Activated CD8-positive, alpha-beta T cell treated with anti-CD3 and anti-CD28 coated beads, Interleukin-2, amount 10 ng/mL, durations not matched to agents 7 days and 5 days (primary cell): ENCODE data around the gene EFNB2. TPM values are rescaled to one million over a fixed set of nuclear protein-coding genes. Genes with fewer than 3 reads are reported as not detected.

Source experiments
- ATAC-seq: fragments of 150-1000 bp; cut with Tn5 transposase; one replicate; pipeline ENCODE4 v1.10.0; 2021; ENCODE audit warnings: moderate library complexity
- CTCF ChIA-PET: fragments of 350-600 bp; sonication (Branson Sonifier 250); formaldehyde crosslinking; loops from one replicate; lab custom pipeline; 2021; ENCODE audit warnings: antibody characterized with exemption; lab: Charles Lee
- POLR2A ChIA-PET: fragments of 350-600 bp; sonication (Branson Sonifier 250); formaldehyde crosslinking; loops from one replicate; lab custom pipeline; 2021; ENCODE audit warnings: antibody characterized with exemption; lab: Charles Lee
- DNase-seq: peaks from one replicate; pipeline ENCODE4 v3.0.0-alpha.2; 2020
- H3K27ac Mint-ChIP-seq: one replicate; pipeline ENCODE4 v1.8.0; 2021; ENCODE audit warnings: mild to moderate bottlenecking, mixed read lengths
- H3K27me3 Mint-ChIP-seq: one replicate; pipeline ENCODE4 v1.8.0; 2021; ENCODE audit warnings: low read depth, mixed read lengths
- H3K36me3 Mint-ChIP-seq: one replicate; pipeline ENCODE4 v1.8.0; 2021; ENCODE audit warnings: low read depth, mixed read lengths
- H3K4me1 Mint-ChIP-seq: one replicate; pipeline ENCODE4 v1.8.0; 2021; ENCODE audit warnings: low read depth, mixed read lengths
- H3K4me3 Mint-ChIP-seq: one replicate; pipeline ENCODE4 v1.8.0; 2021; ENCODE audit warnings: mild to moderate bottlenecking, mixed read lengths
- H3K9me3 Mint-ChIP-seq: one replicate; pipeline ENCODE4 v1.8.0; 2022; ENCODE audit warnings: mixed read lengths; ENCODE audit not compliant: insufficient read depth
- total RNA-seq, 2 experiments: library from RNA; stranded (reverse); gene quantifications; one replicate each; pipeline ENCODE4 v1.2.3, GENCODE V29; 2021

EFNB2 gene
- total RNA-seq, 2 experiments from 2014 or later: 0.08 to 0.16 TPM

DNA sequence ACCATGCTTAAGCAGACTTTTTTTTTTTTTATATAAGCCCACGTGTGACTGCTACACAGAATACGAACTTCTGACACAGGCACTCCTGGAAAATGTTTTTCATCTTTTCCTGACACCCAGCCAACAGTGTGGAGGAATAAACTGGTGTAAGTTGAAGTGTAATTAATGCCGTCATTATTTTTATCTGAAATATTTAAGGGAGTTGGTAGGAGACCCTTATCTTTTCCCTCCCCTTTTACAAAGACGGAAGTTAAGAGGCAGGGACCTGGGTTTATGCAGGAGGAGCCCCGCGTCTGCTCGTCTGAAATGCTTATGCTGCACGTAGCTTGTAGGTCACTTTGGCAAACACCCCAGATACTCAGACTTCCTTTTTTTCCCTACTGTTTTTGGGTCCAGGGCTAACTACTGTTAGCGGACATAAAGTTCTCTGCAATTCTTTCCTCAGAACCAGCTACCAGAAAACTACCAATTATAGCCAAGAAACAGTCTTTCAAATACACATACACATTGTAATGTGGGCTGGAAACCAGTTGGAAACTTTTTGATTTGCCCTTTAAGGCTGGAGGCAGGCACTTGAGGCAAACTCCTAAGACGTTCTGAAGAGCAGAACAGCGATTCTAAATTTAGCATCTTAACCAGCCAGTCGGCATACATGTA is 50.8 kb downstream of the EFNB2 start:
- Mint-ChIP-seq H3K9me3 (no peaks in the 10 kb centered on the region), H3K4me3 (no peak overlapping the region), H3K36me3 (no peaks in the 10 kb centered on the region), H3K4me1 (no peaks in the 10 kb centered on the region), H3K27me3 (peaks cover 37% of the 10 kb centered on the region), H3K27ac (no peak overlapping the region)
- no peak for DNase-seq
- no peak for ATAC-seq
- ChIA-PET CTCF (no interaction called here), POLR2A (no interaction called here)

DNA sequence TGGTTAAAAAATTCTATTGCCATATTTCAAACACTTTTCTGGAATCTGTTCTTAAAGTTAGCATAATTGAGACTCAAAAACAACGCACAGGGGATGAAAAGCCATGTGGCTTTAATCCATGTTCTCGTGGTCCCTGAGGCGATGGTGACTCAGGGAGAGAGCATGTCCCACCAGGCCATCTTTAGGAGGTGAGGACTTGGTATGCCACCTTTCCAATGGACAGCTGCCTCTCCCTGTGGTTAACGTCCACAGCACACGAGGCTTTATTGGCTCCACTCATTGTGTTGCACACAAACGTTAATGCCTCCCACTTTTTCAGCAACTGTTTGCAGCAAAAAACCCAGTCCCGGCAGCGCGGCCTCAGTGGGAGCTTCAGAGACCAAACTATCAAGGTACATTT is 51.4 kb downstream of the EFNB2 start:
- ATAC-seq: no peak
- H3K36me3 Mint-ChIP-seq: no peaks in the 10 kb centered on the region
- CTCF ChIA-PET: no interaction called here
- H3K4me3 Mint-ChIP-seq: no peak overlapping the region
- no peak overlapping the region for H3K27ac Mint-ChIP-seq
- POLR2A ChIA-PET: no interaction called here
- H3K27me3 Mint-ChIP-seq: peaks cover 33% of the 10 kb centered on the region
- no peaks in the 10 kb centered on the region for H3K4me1 Mint-ChIP-seq
- no peaks in the 10 kb centered on the region for H3K9me3 Mint-ChIP-seq
- DNase-seq: no peak

DNA sequence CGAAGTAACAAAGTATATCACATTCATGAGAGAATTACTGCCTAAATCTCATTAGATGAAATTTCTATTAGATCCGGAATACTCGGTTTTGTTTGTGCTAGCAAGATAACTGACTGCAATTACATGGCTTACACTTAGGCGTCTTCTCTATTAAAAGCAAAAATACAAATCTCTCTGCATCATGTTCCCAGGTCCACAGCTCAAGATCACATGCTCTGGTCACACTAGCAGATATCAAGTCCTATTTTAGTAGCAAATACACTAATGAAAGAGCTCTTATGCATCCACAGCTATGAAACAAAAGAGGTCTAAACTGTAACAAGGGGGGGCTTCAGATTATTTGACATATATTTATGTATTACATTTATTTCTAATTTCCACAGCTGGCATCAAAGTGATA is 53.5 kb downstream of the EFNB2 start:
- Mint-ChIP-seq H3K27me3 (peaks cover 20% of the 10 kb centered on the region), H3K36me3 (no peaks in the 10 kb centered on the region), H3K27ac (no peak overlapping the region), H3K4me3 (no peak overlapping the region), H3K9me3 (no peaks in the 10 kb centered on the region), H3K4me1 (no peaks in the 10 kb centered on the region)
- DNase-seq: no peak
- ChIA-PET CTCF (no interaction called here), POLR2A (no interaction called here)
- no peak for ATAC-seq

GRCh38 chr13:106480351-106480910 is 55.0 kb downstream of the EFNB2 start:
- no peak for DNase-seq
- POLR2A ChIA-PET: no interaction called here
- Mint-ChIP-seq H3K4me3 (no peak overlapping the region), H3K27me3 (peaks cover 11% of the 10 kb centered on the region), H3K27ac (no peak overlapping the region), H3K36me3 (no peaks in the 10 kb centered on the region), H3K9me3 (no peaks in the 10 kb centered on the region), H3K4me1 (no peaks in the 10 kb centered on the region)
- CTCF ChIA-PET: no interaction called here
- no peak for ATAC-seq

GRCh38 chr13:106479929-106480328 is 55.5 kb downstream of the EFNB2 start:
- no peaks in the 10 kb centered on the region for H3K9me3 Mint-ChIP-seq
- CTCF ChIA-PET: interaction anchor here (0.7 kb wide), 1 partner anchor 486 kb away, joined by 3 read pairs; no protein-coding TSS in a partner anchor
- no peaks in the 10 kb centered on the region for H3K36me3 Mint-ChIP-seq
- H3K4me1 Mint-ChIP-seq: no peaks in the 10 kb centered on the region
- ATAC-seq (no peak), DNase-seq (no peak)
- no peak overlapping the region for H3K27ac Mint-ChIP-seq
- POLR2A ChIA-PET: no interaction called here
- H3K27me3 Mint-ChIP-seq: peaks cover 8% of the 10 kb centered on the region
- H3K4me3 Mint-ChIP-seq: no peak overlapping the region

DNA sequence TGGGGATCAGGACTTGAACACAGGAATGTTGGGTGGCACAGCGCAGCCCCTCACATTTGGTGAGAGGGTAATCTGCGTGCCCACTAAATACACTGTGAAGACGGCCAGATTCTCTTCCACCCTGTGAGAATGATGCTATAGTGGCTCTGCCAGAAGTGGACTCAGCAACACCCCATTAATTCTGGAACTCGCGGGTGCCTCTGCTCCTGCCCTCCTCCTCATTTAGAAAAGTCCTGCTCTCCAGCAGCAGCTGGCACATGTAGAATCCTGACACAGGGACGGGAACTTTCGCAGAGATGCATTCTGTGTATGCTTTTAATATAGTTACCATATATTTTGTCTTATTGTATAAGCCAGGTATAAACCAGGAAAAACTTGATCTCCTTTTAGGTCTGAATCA is 57.3 kb downstream of the EFNB2 start:
- no peak overlapping the region for H3K4me3 Mint-ChIP-seq
- POLR2A ChIA-PET: no interaction called here

DNA sequence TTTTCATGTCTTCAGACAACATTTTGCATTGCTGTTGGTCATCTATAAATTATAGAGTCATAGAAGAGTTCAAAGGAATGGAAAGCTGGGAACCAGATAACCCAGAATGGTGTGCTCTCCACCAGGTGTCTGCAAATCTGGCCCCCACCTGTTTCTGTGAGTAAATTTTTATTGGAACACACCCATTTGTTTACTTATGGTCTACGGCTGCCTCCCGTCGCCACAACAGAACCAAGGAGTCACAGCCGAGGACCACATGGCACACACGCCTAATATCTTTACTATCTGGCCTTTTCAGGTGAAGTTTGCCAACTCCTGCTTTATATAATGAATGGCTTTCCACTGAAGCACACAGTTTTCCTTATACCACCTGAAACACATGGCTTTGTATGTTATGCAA is 58.2 kb downstream of the EFNB2 start:
- Mint-ChIP-seq H3K4me1 (no peaks in the 10 kb centered on the region), H3K9me3 (no peaks in the 10 kb centered on the region), H3K4me3 (no peak overlapping the region), H3K27me3 (peaks cover 6% of the 10 kb centered on the region), H3K27ac (no peak overlapping the region), H3K36me3 (no peaks in the 10 kb centered on the region)
- ChIA-PET POLR2A (no interaction called here), CTCF (no interaction called here)
- DNase-seq (no peak), ATAC-seq (no peak)

More for the DNA sequence above, 57.3 kb downstream of the EFNB2 start:
- Mint-ChIP-seq H3K27ac (no peak overlapping the region), H3K4me1 (no peaks in the 10 kb centered on the region), H3K9me3 (no peaks in the 10 kb centered on the region), H3K27me3 (peaks cover 5% of the 10 kb centered on the region), H3K36me3 (no peaks in the 10 kb centered on the region)
- no peak for ATAC-seq
- CTCF ChIA-PET: no interaction called here
- DNase-seq: no peak

- ChIA-PET CTCF (interaction anchor here (0.6 kb wide), 1 partner anchor 17 kb away, joined by 3 read pairs; no protein-coding TSS in a partner anchor), POLR2A (no interaction called here)
- Mint-ChIP-seq H3K27me3 (peaks cover 3% of the 10 kb centered on the region), H3K36me3 (no peaks in the 10 kb centered on the region), H3K27ac (no peak overlapping the region), H3K4me1 (no peaks in the 10 kb centered on the region), H3K9me3 (no peaks in the 10 kb centered on the region), H3K4me3 (no peak overlapping the region)
- DNase-seq: no peak
- ATAC-seq: no peak
Observed at GRCh38 chr13:106475852-106476251, 59.6 kb downstream of the EFNB2 start.

GRCh38 chr13:106474912-106475311 is 60.5 kb downstream of the EFNB2 start:
- Mint-ChIP-seq H3K27me3 (peaks cover 3% of the 10 kb centered on the region), H3K4me1 (no peaks in the 10 kb centered on the region), H3K27ac (no peak overlapping the region), H3K9me3 (no peaks in the 10 kb centered on the region), H3K36me3 (no peaks in the 10 kb centered on the region), H3K4me3 (no peak overlapping the region)
- ChIA-PET CTCF (no interaction called here), POLR2A (interaction anchor here (0.6 kb wide), 1 partner anchor 838 kb away, joined by 4 read pairs; no protein-coding TSS in a partner anchor)
- ATAC-seq: no peak
- no peak for DNase-seq

GRCh38 chr13:106473154-106473553 is 62.3 kb downstream of the EFNB2 start:
- Mint-ChIP-seq H3K4me3 (no peak overlapping the region), H3K4me1 (no peaks in the 10 kb centered on the region), H3K36me3 (no peaks in the 10 kb centered on the region), H3K27me3 (peaks cover 3% of the 10 kb centered on the region), H3K9me3 (no peaks in the 10 kb centered on the region), H3K27ac (no peak overlapping the region)
- CTCF ChIA-PET: no interaction called here
- no peak for ATAC-seq
- no peak for DNase-seq
- POLR2A ChIA-PET: no interaction called here

DNA sequence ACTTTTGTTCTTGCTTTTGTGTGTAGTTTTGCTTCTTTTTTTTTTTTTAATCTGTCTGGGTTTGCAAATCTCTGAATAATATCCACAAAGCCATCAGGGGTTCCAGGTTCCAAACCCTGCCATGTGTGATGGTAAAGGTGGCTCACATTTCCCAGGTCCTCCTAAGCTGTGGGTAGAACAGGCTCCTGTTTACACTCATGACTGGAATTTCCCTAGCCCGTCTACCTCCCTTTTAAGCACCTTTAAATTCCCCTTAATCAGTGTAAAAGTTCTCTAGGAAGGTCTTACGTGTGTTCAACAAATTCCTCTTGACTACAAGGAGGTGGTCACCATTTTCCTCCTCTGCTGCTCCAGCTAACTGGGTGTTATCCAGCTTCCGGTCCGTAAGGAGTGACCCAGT is 62.8 kb downstream of the EFNB2 start:
- H3K9me3 Mint-ChIP-seq: no peaks in the 10 kb centered on the region
- H3K4me3 Mint-ChIP-seq: no peak overlapping the region
- no peak for ATAC-seq
- H3K36me3 Mint-ChIP-seq: no peaks in the 10 kb centered on the region
- DNase-seq: no peak
- ChIA-PET POLR2A (no interaction called here), CTCF (no interaction called here)
- H3K27ac Mint-ChIP-seq: no peak overlapping the region
- H3K4me1 Mint-ChIP-seq: no peaks in the 10 kb centered on the region
- H3K27me3 Mint-ChIP-seq: peaks cover 3% of the 10 kb centered on the region

- no peak for ATAC-seq
Observed at GRCh38 chr13:106471957-106472543, 63.4 kb downstream of the EFNB2 start.

More at GRCh38 chr13:106471957-106472543, 63.4 kb downstream of the EFNB2 start:
- Mint-ChIP-seq H3K4me1 (no peaks in the 10 kb centered on the region), H3K27ac (no peak overlapping the region), H3K27me3 (peaks cover 3% of the 10 kb centered on the region), H3K36me3 (no peaks in the 10 kb centered on the region), H3K4me3 (no peak overlapping the region), H3K9me3 (no peaks in the 10 kb centered on the region)
- no peak for DNase-seq
- ChIA-PET CTCF (no interaction called here), POLR2A (no interaction called here)
